Smooth muscle cell (in vitro differentiated cells): Measurements from ENCODE around the gene MAPK6. TPM values are rescaled to one million over a fixed set of nuclear protein-coding genes. Genes with fewer than 3 reads are reported as not detected.

ENCODE experiments used
- DNase-seq: peaks from one replicate; lab custom pipeline; 2025; ENCODE audit not compliant: unreplicated experiment; lab: John Stamatoyannopoulos, UW
- H2AFZ ChIP-seq: fragments of 200-600 bp; sonication (generic); 2 replicates; pipeline ENCODE4 v1.6.0; 2016; ENCODE audit warnings: antibody characterized with exemption, low read depth, mild to moderate bottlenecking
- H3F3A ChIP-seq: fragments of 200-600 bp; sonication (generic); 2 replicates; pipeline ENCODE4 v1.6.0; 2017; ENCODE audit warnings: antibody characterized with exemption, low read depth
- H3K27ac ChIP-seq: fragments of 200-600 bp; sonication (generic); 2 replicates; pipeline ENCODE4 v1.5.1; 2016; ENCODE audit warnings: low read depth, mild to moderate bottlenecking
- H3K27me3 ChIP-seq: fragments of 200-600 bp; sonication (generic); 2 replicates; pipeline ENCODE4 v1.6.1; 2016; ENCODE audit warnings: low read depth, mild to moderate bottlenecking
- H3K36me3 ChIP-seq: fragments of 200-600 bp; sonication (generic); 2 replicates; pipeline ENCODE4 v1.5.1; 2016; ENCODE audit warnings: low read depth
- H3K4me1 ChIP-seq: fragments of 200-600 bp; sonication (generic); 2 replicates; pipeline ENCODE4 v1.5.1; 2016; ENCODE audit warnings: low read depth
- H3K4me2 ChIP-seq: fragments of 200-600 bp; sonication (generic); 2 replicates; pipeline ENCODE4 v1.6.0; 2016; ENCODE audit warnings: mild to moderate bottlenecking
- H3K4me3 ChIP-seq: fragments of 200-600 bp; sonication (generic); 2 replicates; pipeline ENCODE4 v1.5.1; 2016; ENCODE audit warnings: mild to moderate bottlenecking
- H3K79me2 ChIP-seq: fragments of 200-600 bp; sonication (generic); 2 replicates; pipeline ENCODE4 v1.6.0; 2016; ENCODE audit warnings: low read depth, mild to moderate bottlenecking
- H3K9ac ChIP-seq: fragments of 200-600 bp; sonication (generic); 2 replicates; pipeline ENCODE4 v1.6.0; 2016; ENCODE audit warnings: low read depth
- H3K9me3 ChIP-seq: fragments of 200-600 bp; sonication (generic); replicated peaks from 2 replicates; pipeline ENCODE4 v1.5.1; 2016; ENCODE audit warnings: low read depth
- H4K20me1 ChIP-seq: fragments of 200-600 bp; sonication (generic); 2 replicates; pipeline ENCODE4 v1.6.0; 2016; ENCODE audit warnings: low read depth
- WGBS: methylation state at CpG from one replicate; pipeline ENCODE4 v1.1.7; 2016; ENCODE audit warnings: low lambda C conversion rate; 5-methylcytosine and 5-hydroxymethylcytosine counted together
- polyA plus RNA-seq: library from polyadenylated mRNA; unstranded; fragments of >200 nt; fragmentation: Nextera tagmentation; extraction: Ambion mirVana; gene quantifications from 2 replicates; pipeline ENCODE4 v1.2.1, GENCODE V29; 2016
- total RNA-seq: library from RNA; depleted of rRNA; stranded (reverse); fragments of >200 nt; gene quantifications from 2 replicates; pipeline ENCODE4 v1.2.3, GENCODE V29; 2014
- TF ChIP-seq, protein P1 (sequence below): fragments of 200-600 bp; sonication (generic); IDR thresholded peaks from 2 replicates; pipeline ENCODE4 v1.5.1; 2017; ENCODE audit warnings: borderline replicate concordance, mild to moderate bottlenecking, antibody characterized with exemption; ENCODE audit not compliant: insufficient read depth, poor library complexity, severe bottlenecking

Gene MAPK6
- total and polyA plus RNA-seq, 2 experiments from 2014 or later = 38.6 to 107 TPM

DNA sequence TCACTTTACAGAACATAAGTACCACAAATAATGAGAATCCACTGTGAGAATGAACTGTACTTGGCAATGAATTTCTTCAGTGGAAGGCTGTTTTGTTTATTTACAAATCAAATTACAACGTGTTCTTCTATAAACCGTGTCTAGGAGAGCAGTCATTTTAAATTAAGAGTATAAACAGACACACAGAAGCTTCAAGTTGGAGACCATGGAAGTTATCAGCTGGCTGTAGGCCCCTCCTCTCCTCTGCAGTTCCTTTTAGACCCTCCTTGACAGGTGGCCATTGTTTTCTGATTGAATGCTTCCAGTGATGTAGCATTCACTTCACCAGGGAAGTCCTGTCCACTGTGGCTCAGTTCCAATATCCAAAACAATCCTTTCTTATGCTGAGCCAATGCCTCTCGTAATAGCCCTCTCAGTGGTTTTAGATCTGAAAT lies 7.3 kb upstream of the MAPK6 start:
- H3K36me3 ChIP-seq = no peaks in the 10 kb centered on the region
- TF ChIP-seq, protein P1, sequence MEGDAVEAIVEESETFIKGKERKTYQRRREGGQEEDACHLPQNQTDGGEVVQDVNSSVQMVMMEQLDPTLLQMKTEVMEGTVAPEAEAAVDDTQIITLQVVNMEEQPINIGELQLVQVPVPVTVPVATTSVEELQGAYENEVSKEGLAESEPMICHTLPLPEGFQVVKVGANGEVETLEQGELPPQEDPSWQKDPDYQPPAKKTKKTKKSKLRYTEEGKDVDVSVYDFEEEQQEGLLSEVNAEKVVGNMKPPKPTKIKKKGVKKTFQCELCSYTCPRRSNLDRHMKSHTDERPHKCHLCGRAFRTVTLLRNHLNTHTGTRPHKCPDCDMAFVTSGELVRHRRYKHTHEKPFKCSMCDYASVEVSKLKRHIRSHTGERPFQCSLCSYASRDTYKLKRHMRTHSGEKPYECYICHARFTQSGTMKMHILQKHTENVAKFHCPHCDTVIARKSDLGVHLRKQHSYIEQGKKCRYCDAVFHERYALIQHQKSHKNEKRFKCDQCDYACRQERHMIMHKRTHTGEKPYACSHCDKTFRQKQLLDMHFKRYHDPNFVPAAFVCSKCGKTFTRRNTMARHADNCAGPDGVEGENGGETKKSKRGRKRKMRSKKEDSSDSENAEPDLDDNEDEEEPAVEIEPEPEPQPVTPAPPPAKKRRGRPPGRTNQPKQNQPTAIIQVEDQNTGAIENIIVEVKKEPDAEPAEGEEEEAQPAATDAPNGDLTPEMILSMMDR = no peak
- no peak overlapping the region for H2AFZ ChIP-seq
- no peaks in the 10 kb centered on the region for H3F3A ChIP-seq
- no peaks in the 10 kb centered on the region for H3K4me1 ChIP-seq
- no peaks in the 10 kb centered on the region for H3K27me3 ChIP-seq
- no peak overlapping the region for H3K4me2 ChIP-seq
- no peak overlapping the region for H3K27ac ChIP-seq
- H3K4me3 ChIP-seq = no peak overlapping the region
- WGBS = 74% methylated on average over 3 of the region's 3 CpGs
- no peaks in the 10 kb centered on the region for H4K20me1 ChIP-seq
- no peak overlapping the region for H3K9ac ChIP-seq
- DNase-seq = no peak
- H3K79me2 ChIP-seq = no peaks in the 10 kb centered on the region
- H3K9me3 ChIP-seq = no peaks in the 10 kb centered on the region

DNA sequence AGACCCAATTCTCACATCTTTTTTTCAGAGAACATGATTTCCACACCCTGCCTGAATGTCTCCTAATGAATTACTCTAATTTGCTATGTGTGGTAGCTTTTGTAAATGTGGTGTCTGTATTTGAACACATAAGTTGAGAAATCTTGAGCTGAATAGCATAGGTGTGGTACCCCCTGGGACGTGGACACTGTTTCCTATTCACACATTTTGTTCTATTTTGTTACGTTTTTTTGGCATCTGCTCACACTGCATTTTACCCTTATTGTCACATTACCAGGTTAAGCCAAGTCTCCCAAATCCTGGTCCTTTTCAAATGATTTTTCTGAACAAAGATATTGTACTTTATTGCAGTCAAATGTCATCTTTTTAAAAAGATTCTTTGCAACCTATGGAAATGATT lies 6.8 kb upstream of the MAPK6 start:
- TF ChIP-seq, protein P1 = no peak
- 89% methylated on average over 2 of the region's 2 CpGs for WGBS
- no peak overlapping the region for H3K4me2 ChIP-seq

DNA sequence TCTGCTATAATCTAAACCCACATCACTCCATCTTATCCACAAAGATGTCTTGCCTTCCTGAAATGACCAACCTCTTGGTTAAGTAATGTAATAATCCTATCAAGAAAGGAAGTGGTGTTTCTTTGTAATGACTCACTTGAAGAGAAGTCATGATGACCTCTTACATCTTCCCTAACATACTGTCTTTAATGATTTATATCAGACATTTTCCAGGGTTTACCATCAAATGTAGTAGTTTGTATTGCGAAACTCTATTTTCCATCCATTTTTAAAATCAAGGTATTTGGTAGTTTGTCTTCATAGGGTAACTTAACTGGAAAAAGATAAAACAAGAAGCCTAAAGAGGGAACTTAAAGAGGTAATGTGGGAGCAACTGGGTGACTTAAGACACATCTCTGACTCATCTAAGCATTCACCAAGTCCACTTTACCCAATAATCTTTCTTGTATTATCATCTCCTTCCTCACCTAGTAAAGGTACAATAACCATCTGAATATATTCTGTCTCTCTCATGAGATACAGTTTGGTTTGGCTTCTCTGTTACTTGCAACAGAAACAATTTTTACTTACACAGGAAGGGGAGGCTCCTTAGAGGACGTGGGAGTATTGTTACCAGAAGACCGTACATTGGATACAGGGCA lies 5.7 kb upstream of the MAPK6 start:
- WGBS = 90% methylated on average over 3 of the region's 3 CpGs
- Histone ChIP-seq H3K27me3 (no peaks in the 10 kb centered on the region), H3K4me1 (no peaks in the 10 kb centered on the region), H2AFZ (no peak overlapping the region), H3K36me3 (no peaks in the 10 kb centered on the region), H3K4me2 (no peak overlapping the region), H3F3A (no peaks in the 10 kb centered on the region), H3K4me3 (no peak overlapping the region), H3K27ac (no peak overlapping the region), H3K79me2 (no peaks in the 10 kb centered on the region), H3K9ac (no peak overlapping the region), H3K9me3 (no peaks in the 10 kb centered on the region), H4K20me1 (no peaks in the 10 kb centered on the region)
- no peak for DNase-seq
- TF ChIP-seq, protein P1 = no peak

More for the DNA sequence above, 6.8 kb upstream of the MAPK6 start:
- Histone ChIP-seq H4K20me1 (no peaks in the 10 kb centered on the region), H3F3A (no peaks in the 10 kb centered on the region), H2AFZ (no peak overlapping the region), H3K79me2 (no peaks in the 10 kb centered on the region), H3K27ac (no peak overlapping the region), H3K9me3 (no peaks in the 10 kb centered on the region), H3K4me1 (no peaks in the 10 kb centered on the region), H3K4me3 (no peak overlapping the region), H3K36me3 (no peaks in the 10 kb centered on the region), H3K9ac (no peak overlapping the region), H3K27me3 (no peaks in the 10 kb centered on the region)
- no peak for DNase-seq

DNA sequence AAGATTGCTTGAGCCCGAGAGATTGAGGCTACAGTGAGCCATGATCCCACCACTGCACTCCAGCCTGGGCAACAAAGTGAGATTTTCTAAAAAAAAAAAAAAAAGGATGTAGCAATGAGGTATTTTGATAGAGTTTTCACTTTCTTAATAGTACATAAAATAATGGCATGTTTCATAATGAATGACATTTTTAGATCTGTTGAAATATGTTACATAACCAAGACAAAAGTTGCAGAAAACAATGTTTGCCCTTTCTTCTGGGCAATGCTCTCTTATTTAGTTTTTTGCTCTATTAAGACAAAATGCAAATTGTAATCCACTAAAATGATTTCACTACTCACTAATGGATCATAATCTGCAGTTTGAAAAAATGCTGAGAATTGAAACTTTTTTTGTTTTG lies 4.4 kb upstream of the MAPK6 start:
- no peak overlapping the region for H3K27ac ChIP-seq
- H4K20me1 ChIP-seq = no peaks in the 10 kb centered on the region
- no peak overlapping the region for H3K9ac ChIP-seq
- H3K4me3 ChIP-seq = no peak overlapping the region
- H2AFZ ChIP-seq = no peak overlapping the region
- no peaks in the 10 kb centered on the region for H3K36me3 ChIP-seq
- WGBS = 100% methylated on average over 1 of the region's 1 CpG
- H3K4me2 ChIP-seq = no peak overlapping the region
- no peaks in the 10 kb centered on the region for H3K79me2 ChIP-seq
- no peaks in the 10 kb centered on the region for H3K9me3 ChIP-seq
- no peaks in the 10 kb centered on the region for H3K27me3 ChIP-seq
- H3F3A ChIP-seq = no peaks in the 10 kb centered on the region
- DNase-seq = no peak
- TF ChIP-seq, protein P1 = no peak
- H3K4me1 ChIP-seq = no peaks in the 10 kb centered on the region
